Liver (tissue), 9 donors: Measurements from ENCODE around the gene OR2A5. TPM values are rescaled to one million over a fixed set of nuclear protein-coding genes. Genes with fewer than 3 reads are reported as not detected.

Experiments
- DNase-seq: peaks from one replicate; pipeline ENCODE4 v3.0.0-alpha.2; 2017; ENCODE audit warnings: low spot score
- H3K27ac ChIP-seq, 2 donors: one replicate each; pipeline ENCODE4 v1.7.0; 2013; ENCODE audit warnings: inconsistent platforms in 2 of 2, low read length in 2 of 2, control low read depth in 1 of 2, low read depth in 1 of 2, mild to moderate bottlenecking in 1 of 2
- H3K27me3 ChIP-seq, 4 donors: one replicate each; pipeline versions ENCODE4 v1.6.1 to v1.7.0; 2013; ENCODE audit warnings: low read length in 3 of 4, inconsistent platforms in 1 of 4, mild to moderate bottlenecking in 1 of 4, moderate library complexity in 1 of 4; ENCODE audit not compliant: control insufficient read depth in 4 of 4, insufficient read depth in 4 of 4
- H3K36me3 ChIP-seq, 4 donors: one replicate each; pipeline versions ENCODE4 v1.6.1 to v1.7.0; 2013; ENCODE audit warnings: low read length in 3 of 4, mild to moderate bottlenecking in 3 of 4, low read depth in 1 of 4, moderate library complexity in 1 of 4; ENCODE audit not compliant: control insufficient read depth in 4 of 4, insufficient read depth in 3 of 4
- H3K4me1 ChIP-seq, 4 donors: one replicate each; pipeline versions ENCODE4 v1.6.1 to v1.7.0; 2013; ENCODE audit warnings: low read length in 3 of 4, mild to moderate bottlenecking in 3 of 4, moderate library complexity in 1 of 4; ENCODE audit not compliant: control insufficient read depth in 4 of 4, insufficient read depth in 4 of 4
- H3K4me3 ChIP-seq, 3 donors: one replicate each; pipeline versions ENCODE4 v1.6.1 to v1.7.0; 2013; ENCODE audit warnings: low read length in 3 of 3, control low read depth in 1 of 3, low read depth in 1 of 3, mild to moderate bottlenecking in 1 of 3
- H3K9ac ChIP-seq, 2 donors: one replicate each; pipeline ENCODE4 v1.7.0; 2013; ENCODE audit warnings: low read length in 2 of 2, mild to moderate bottlenecking in 2 of 2, moderate library complexity in 2 of 2, control low read depth in 1 of 2, low read depth in 1 of 2
- H3K9me3 ChIP-seq, 4 donors: one replicate each; pipeline versions ENCODE4 v1.6.1 to v1.7.0; 2013; ENCODE audit warnings: low read length in 3 of 4; ENCODE audit not compliant: control insufficient read depth in 4 of 4
- CTCF ChIP-seq: fragments of 150-350 bp; IDR thresholded peaks from 2 replicates; pipeline ENCODE4 v1.5.1; 2017; ENCODE audit warnings: improper control_type of control experiment, low read depth, low read length; ENCODE audit not compliant: missing input control
- EGR1 ChIP-seq, 2 donors: IDR thresholded peaks; 2 replicates each; pipeline ENCODE4 v1.6.1; 2016 to 2018; ENCODE audit warnings: antibody characterized with exemption in 2 of 2, low read depth in 2 of 2
- FOXA1 ChIP-seq: IDR thresholded peaks from 2 replicates; pipeline ENCODE4 v1.6.1; 2016; ENCODE audit warnings: antibody characterized with exemption
- FOXA2 ChIP-seq: IDR thresholded peaks from 2 replicates; pipeline ENCODE4 v1.6.1; 2016; ENCODE audit warnings: antibody characterized with exemption
- GABPA ChIP-seq, 2 donors: IDR thresholded peaks in 1 of 2; conservative IDR thresholded peaks in 1 of 2; 2 replicates each; pipeline ENCODE4 v1.6.1; 2016; ENCODE audit warnings: antibody characterized with exemption in 2 of 2, mild to moderate bottlenecking in 1 of 2, moderate library complexity in 1 of 2
- HNF4A ChIP-seq, 2 donors: conservative IDR thresholded peaks; 2 replicates each; pipeline ENCODE4 v1.6.1; 2016; ENCODE audit warnings: antibody characterized with exemption in 2 of 2, mild to moderate bottlenecking in 2 of 2
- HNF4G ChIP-seq: IDR thresholded peaks from 2 replicates; pipeline ENCODE4 v1.6.1; 2016; ENCODE audit warnings: antibody characterized with exemption
- JUND ChIP-seq, 2 donors: IDR thresholded peaks; 2 replicates each; pipeline ENCODE4 v1.6.1; 2016; ENCODE audit warnings: antibody characterized with exemption in 2 of 2
- NR2F2 ChIP-seq: IDR thresholded peaks from 2 replicates; pipeline ENCODE4 v1.6.1; 2016; ENCODE audit warnings: antibody characterized with exemption
- RAD21 ChIP-seq, 2 donors: IDR thresholded peaks; 2 replicates each; pipeline ENCODE4 v1.6.1; 2016; ENCODE audit warnings: antibody characterized with exemption in 2 of 2, mild to moderate bottlenecking in 2 of 2
- SP1 ChIP-seq: IDR thresholded peaks from 2 replicates; pipeline ENCODE4 v1.6.1; 2018; ENCODE audit warnings: antibody characterized with exemption, mild to moderate bottlenecking
- TAF1 ChIP-seq: conservative IDR thresholded peaks from 2 replicates; pipeline ENCODE4 v1.6.1; 2016; ENCODE audit warnings: antibody characterized with exemption, mild to moderate bottlenecking
- YY1 ChIP-seq: IDR thresholded peaks from 2 replicates; pipeline ENCODE4 v1.6.1; 2016; ENCODE audit warnings: antibody characterized with exemption, mild to moderate bottlenecking
- ZBTB33 ChIP-seq: IDR thresholded peaks from 2 replicates; pipeline ENCODE4 v1.6.1; 2016; ENCODE audit warnings: antibody characterized with exemption
- WGBS: extraction: QIAGEN DNeasy Blood & Tissue Kit; methylation state at CpG from one replicate; pipeline ENCODE4 v1.1.7; 2013; 5-methylcytosine and 5-hydroxymethylcytosine counted together
- polyA plus RNA-seq, 2 donors: library from polyadenylated mRNA; stranded (reverse) in 1 of 2; unstranded in 1 of 2; fragments of 200-250 nt in 1 of 2; fragments of >200 nt in 1 of 2; fragmentation: Nextera tagmentation in 1 of 2; extraction: Ambion mirVana in 1 of 2; gene quantifications; one replicate each; pipeline versions ENCODE4 v1.2.1 to v1.2.3, GENCODE V29; 2013 to 2015
- total RNA-seq, 2 donors: library from RNA; depleted of rRNA; stranded (reverse); fragments of >200 nt; gene quantifications; one replicate each; pipeline ENCODE4 v1.2.3, GENCODE V29; 2014
- TF ChIP-seq, protein P1 (sequence below): IDR thresholded peaks from 2 replicates; pipeline ENCODE4 v1.6.1; 2016; ENCODE audit warnings: antibody characterized with exemption
- TF ChIP-seq, protein P2 (sequence below): IDR thresholded peaks from 2 replicates; pipeline ENCODE4 v1.6.1; 2016; ENCODE audit warnings: antibody characterized with exemption
- TF ChIP-seq, protein P3 (sequence below): IDR thresholded peaks from 2 replicates; pipeline ENCODE4 v1.6.1; 2016; ENCODE audit warnings: antibody characterized with exemption, mild to moderate bottlenecking
- donor health status: healthy.
- donor health status: healthy.
- donor health status: healthy.
- donor health status: healthy.
- donor health status: healthy.

The OR2A5 gene
- total and polyA plus RNA-seq, 4 donors = 0.28 TPM; not detected in 3

- no peaks in the 10 kb centered on the region for H3K27me3 ChIP-seq
- 61% methylated on average over 2 of the region's 2 CpGs for WGBS
- TF ChIP-seq YY1 (no peak), SP1 (no peak), TAF1 (no peak), HNF4G (no peak), RAD21 (IDR thresholded peaks at IDR 0.05) (no peak), FOXA2 (no peak), ZBTB33 (no peak), HNF4A (conservative IDR thresholded peaks at IDR 0.05) (no peak), CTCF (no peak), EGR1 (IDR thresholded peaks at IDR 0.05; ENCODE audit: low read depth in 2 of 2) (no peak), FOXA1 (no peak), NR2F2 (no peak), JUND (IDR thresholded peaks at IDR 0.05) (no peak), GABPA (IDR thresholded peaks at IDR 0.05 in 1 of 2, conservative IDR thresholded peaks at IDR 0.05 in 1 of 2) (no peak)
- TF ChIP-seq, protein P1, sequence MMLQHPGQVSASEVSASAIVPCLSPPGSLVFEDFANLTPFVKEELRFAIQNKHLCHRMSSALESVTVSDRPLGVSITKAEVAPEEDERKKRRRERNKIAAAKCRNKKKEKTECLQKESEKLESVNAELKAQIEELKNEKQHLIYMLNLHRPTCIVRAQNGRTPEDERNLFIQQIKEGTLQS = no peak
- TF ChIP-seq, protein P2, sequence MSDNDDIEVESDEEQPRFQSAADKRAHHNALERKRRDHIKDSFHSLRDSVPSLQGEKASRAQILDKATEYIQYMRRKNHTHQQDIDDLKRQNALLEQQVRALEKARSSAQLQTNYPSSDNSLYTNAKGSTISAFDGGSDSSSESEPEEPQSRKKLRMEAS = no peak
- TF ChIP-seq, protein P3, sequence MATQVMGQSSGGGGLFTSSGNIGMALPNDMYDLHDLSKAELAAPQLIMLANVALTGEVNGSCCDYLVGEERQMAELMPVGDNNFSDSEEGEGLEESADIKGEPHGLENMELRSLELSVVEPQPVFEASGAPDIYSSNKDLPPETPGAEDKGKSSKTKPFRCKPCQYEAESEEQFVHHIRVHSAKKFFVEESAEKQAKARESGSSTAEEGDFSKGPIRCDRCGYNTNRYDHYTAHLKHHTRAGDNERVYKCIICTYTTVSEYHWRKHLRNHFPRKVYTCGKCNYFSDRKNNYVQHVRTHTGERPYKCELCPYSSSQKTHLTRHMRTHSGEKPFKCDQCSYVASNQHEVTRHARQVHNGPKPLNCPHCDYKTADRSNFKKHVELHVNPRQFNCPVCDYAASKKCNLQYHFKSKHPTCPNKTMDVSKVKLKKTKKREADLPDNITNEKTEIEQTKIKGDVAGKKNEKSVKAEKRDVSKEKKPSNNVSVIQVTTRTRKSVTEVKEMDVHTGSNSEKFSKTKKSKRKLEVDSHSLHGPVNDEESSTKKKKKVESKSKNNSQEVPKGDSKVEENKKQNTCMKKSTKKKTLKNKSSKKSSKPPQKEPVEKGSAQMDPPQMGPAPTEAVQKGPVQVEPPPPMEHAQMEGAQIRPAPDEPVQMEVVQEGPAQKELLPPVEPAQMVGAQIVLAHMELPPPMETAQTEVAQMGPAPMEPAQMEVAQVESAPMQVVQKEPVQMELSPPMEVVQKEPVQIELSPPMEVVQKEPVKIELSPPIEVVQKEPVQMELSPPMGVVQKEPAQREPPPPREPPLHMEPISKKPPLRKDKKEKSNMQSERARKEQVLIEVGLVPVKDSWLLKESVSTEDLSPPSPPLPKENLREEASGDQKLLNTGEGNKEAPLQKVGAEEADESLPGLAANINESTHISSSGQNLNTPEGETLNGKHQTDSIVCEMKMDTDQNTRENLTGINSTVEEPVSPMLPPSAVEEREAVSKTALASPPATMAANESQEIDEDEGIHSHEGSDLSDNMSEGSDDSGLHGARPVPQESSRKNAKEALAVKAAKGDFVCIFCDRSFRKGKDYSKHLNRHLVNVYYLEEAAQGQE = no peak
These were observed 21.2 kb downstream of the OR2A5 start for GRCh38 chr7:144069953-144070352.

DNA sequence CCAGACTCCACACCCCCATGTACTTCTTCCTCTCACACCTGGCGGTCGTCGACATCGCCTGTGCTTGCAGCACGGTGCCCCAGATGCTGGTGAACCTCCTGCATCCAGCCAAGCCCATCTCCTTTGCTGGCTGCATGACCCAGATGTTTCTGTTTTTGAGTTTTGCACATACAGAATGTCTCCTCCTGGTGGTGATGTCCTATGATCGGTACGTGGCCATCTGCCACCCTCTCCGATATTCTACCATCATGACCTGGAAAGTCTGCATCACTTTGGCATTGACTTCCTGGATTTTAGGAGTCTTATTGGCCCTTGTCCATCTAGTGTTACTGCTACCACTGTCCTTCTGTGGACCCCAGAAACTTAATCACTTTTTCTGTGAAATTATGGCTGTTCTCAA, 25.6 kb downstream of the OR2A5 start:
- Histone ChIP-seq H3K4me3 (no peak overlapping the region), H3K9me3 (no peaks in the 10 kb centered on the region), H3K4me1 (no peaks in the 10 kb centered on the region), H3K9ac (no peak overlapping the region), H3K27ac (no peak overlapping the region), H3K27me3 (no peaks in the 10 kb centered on the region), H3K36me3 (no peaks in the 10 kb centered on the region)
- WGBS = 88% methylated on average over 8 of the region's 8 CpGs
- DNase-seq = no peak
- no peak for TF ChIP-seq JUND (IDR thresholded peaks at IDR 0.05)

More at GRCh38 chr7:144069953-144070352, 21.2 kb downstream of the OR2A5 start:
- Histone ChIP-seq H3K27ac (no peak overlapping the region), H3K9ac (no peak overlapping the region), H3K4me1 (no peaks in the 10 kb centered on the region), H3K4me3 (no peak overlapping the region), H3K36me3 (no peaks in the 10 kb centered on the region), H3K9me3 (no peaks in the 10 kb centered on the region)
- no peak for DNase-seq
